Tibial nerve (tissue), 4 donors: Measurements from ENCODE around the gene NEGR1. TPM values are rescaled to one million over a fixed set of nuclear protein-coding genes. Genes with fewer than 3 reads are reported as not detected.

Source experiments
- DNase-seq, 2 donors: peaks; one replicate each; pipeline ENCODE4 v3.0.0-alpha.2; 2019; ENCODE audit warnings: low spot score in 2 of 2
- H3K27ac ChIP-seq, 4 donors: fragments of 200-600 bp; sonication (generic) in 3 of 4; one replicate each; pipeline ENCODE4 v1.5.1; 2017 to 2019; ENCODE audit warnings: mild to moderate bottlenecking in 1 of 4
- H3K27me3 ChIP-seq, 2 donors: fragments of 200-600 bp; sonication (generic) in 1 of 2; one replicate each; pipeline versions ENCODE4 v1.5.1 to v1.6.0; 2017 to 2019
- H3K36me3 ChIP-seq, 3 donors: fragments of 200-600 bp; sonication (generic); one replicate each; pipeline ENCODE4 v1.5.1; 2018 to 2019
- H3K4me1 ChIP-seq, 4 donors: fragments of 200-600 bp; sonication (generic) in 3 of 4; one replicate each; pipeline ENCODE4 v1.5.1; 2017 to 2019
- H3K4me3 ChIP-seq, 4 donors: fragments of 200-600 bp; sonication (generic) in 3 of 4; one replicate each; pipeline ENCODE4 v1.5.1; 2017 to 2019; ENCODE audit warnings: mild to moderate bottlenecking in 1 of 4, moderate library complexity in 1 of 4
- H3K9me3 ChIP-seq, 4 donors: fragments of 200-600 bp; sonication (generic) in 3 of 4; one replicate each; pipeline ENCODE4 v1.5.1; 2017 to 2019
- EP300 ChIP-seq, 2 donors: sonication (generic); formaldehyde crosslinking; IDR thresholded peaks; one replicate each; pipeline ENCODE4 v1.6.1; 2017; ENCODE audit warnings: antibody characterized with exemption in 2 of 2, mild to moderate bottlenecking in 1 of 2
- POLR2A ChIP-seq, 2 donors: fragments of 450-650 bp; IDR thresholded peaks; one replicate each; pipeline ENCODE4 v1.6.1; 2017; ENCODE audit warnings: antibody characterized with exemption in 2 of 2, mild to moderate bottlenecking in 2 of 2, moderate library complexity in 2 of 2
- WGBS, 2 donors: methylation state at CpG; one replicate each; pipeline ENCODE4 v1.1.5; 2018; 5-methylcytosine and 5-hydroxymethylcytosine counted together
- total RNA-seq, 4 donors: library from RNA; depleted of rRNA; stranded (reverse); fragments of >200 nt; gene quantifications; one replicate each; pipeline ENCODE4 v1.1.0, GENCODE V29; 2016
- TF ChIP-seq, protein P1 (sequence below), 5 experiments: fragments of 200-600 bp in 3 of 5; fragments of 450-650 bp in 2 of 5; sonication (generic) in 3 of 5; IDR thresholded peaks; one replicate each; pipeline ENCODE4 v1.5.1; 2016 to 2019; ENCODE audit warnings: antibody characterized with exemption in 5 of 5, mild to moderate bottlenecking in 3 of 5, moderate library complexity in 2 of 5

Gene NEGR1
- total RNA-seq, 4 donors from 2014 or later = 46.0 to 58.2 (median 52.4) TPM

GRCh38 chr1:71572038-71572437 is 710.3 kb downstream of the NEGR1 start:
- WGBS, 2 donors = 39 to 51% methylated on average over 3 of the region's 3 CpGs
- Histone ChIP-seq H3K4me1 (no peaks in the 10 kb centered on the region), H3K4me3 (no peak overlapping the region), H3K27me3 (no peaks in the 10 kb centered on the region), H3K9me3 (no peaks in the 10 kb centered on the region), H3K36me3 (no peaks in the 10 kb centered on the region), H3K27ac (peak overlapping the region in 1 of 4 donors; percentile 58)
- peak in 1 of 2 donors; percentile 14 for TF ChIP-seq EP300 (IDR thresholded peaks at IDR 0.05)
- TF ChIP-seq, protein P1, sequence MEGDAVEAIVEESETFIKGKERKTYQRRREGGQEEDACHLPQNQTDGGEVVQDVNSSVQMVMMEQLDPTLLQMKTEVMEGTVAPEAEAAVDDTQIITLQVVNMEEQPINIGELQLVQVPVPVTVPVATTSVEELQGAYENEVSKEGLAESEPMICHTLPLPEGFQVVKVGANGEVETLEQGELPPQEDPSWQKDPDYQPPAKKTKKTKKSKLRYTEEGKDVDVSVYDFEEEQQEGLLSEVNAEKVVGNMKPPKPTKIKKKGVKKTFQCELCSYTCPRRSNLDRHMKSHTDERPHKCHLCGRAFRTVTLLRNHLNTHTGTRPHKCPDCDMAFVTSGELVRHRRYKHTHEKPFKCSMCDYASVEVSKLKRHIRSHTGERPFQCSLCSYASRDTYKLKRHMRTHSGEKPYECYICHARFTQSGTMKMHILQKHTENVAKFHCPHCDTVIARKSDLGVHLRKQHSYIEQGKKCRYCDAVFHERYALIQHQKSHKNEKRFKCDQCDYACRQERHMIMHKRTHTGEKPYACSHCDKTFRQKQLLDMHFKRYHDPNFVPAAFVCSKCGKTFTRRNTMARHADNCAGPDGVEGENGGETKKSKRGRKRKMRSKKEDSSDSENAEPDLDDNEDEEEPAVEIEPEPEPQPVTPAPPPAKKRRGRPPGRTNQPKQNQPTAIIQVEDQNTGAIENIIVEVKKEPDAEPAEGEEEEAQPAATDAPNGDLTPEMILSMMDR (IDR thresholded peaks at IDR 0.05) = no peak
- no peak for DNase-seq

DNA sequence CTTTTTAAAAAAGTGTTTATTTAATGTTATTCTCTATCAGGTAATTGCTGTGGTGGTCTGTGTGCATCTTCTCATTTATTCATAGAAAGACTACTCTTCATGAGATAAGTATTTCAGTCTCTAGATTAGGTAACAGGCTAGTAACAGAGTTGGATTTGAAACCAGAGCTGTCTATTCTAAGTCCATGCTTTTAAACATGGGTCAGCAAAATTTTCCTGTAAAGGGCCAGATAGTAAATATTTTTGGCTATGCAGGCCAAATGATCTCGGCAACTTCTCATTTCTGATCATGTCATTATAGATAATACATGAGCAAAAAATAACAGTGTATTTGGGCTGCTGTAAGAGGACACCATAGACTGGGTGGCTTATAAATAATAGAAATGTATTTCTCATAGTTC is 715.9 kb downstream of the NEGR1 start:
- TF ChIP-seq EP300 (IDR thresholded peaks at IDR 0.05) (no peak), POLR2A (IDR thresholded peaks at IDR 0.05) (no peak)
- TF ChIP-seq, protein P1 (IDR thresholded peaks at IDR 0.05) = no peak
- Histone ChIP-seq H3K9me3 (no peaks in the 10 kb centered on the region), H3K27ac (no peak overlapping the region), H3K27me3 (no peaks in the 10 kb centered on the region), H3K4me1 (peaks cover 0 to 7% (median 0%) of the 10 kb centered on the region in 4 donors), H3K36me3 (no peaks in the 10 kb centered on the region), H3K4me3 (no peak overlapping the region)
- no peak for DNase-seq
- WGBS, 2 donors = 82 to 86% methylated on average over 1 of the region's 1 CpG

DNA sequence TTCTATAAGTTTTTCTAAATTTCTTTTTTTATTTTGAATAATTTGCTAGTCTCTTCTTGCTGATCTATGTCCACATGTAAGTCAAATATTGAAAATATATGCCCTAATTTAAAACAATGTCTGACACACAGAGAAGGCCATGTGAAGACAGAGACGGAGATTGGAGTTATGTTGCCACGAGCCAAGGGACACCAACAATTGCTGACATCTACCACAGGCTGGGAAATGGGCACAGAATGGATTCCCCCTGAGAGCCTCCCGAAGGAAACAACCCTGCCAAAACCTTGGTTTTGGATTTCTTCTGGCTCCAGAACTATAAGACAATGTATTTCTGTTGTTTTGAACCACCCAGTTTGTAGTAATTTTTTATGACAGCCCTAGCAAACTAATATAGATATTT is 716.5 kb downstream of the NEGR1 start:
- 55 to 71% methylated on average over 3 of the region's 3 CpGs for WGBS, 2 donors
- H3K4me3 ChIP-seq = no peak overlapping the region
- no peaks in the 10 kb centered on the region for H3K9me3 ChIP-seq
- no peaks in the 10 kb centered on the region for H3K36me3 ChIP-seq
- TF ChIP-seq EP300 (IDR thresholded peaks at IDR 0.05) (no peak), POLR2A (IDR thresholded peaks at IDR 0.05) (no peak)
- TF ChIP-seq, protein P1 (IDR thresholded peaks at IDR 0.05) = no peak
- peaks cover 0 to 9% (median 0%) of the 10 kb centered on the region in 4 donors for H3K4me1 ChIP-seq
- no peak for DNase-seq
- no peaks in the 10 kb centered on the region for H3K27me3 ChIP-seq
- no peak overlapping the region for H3K27ac ChIP-seq

DNA sequence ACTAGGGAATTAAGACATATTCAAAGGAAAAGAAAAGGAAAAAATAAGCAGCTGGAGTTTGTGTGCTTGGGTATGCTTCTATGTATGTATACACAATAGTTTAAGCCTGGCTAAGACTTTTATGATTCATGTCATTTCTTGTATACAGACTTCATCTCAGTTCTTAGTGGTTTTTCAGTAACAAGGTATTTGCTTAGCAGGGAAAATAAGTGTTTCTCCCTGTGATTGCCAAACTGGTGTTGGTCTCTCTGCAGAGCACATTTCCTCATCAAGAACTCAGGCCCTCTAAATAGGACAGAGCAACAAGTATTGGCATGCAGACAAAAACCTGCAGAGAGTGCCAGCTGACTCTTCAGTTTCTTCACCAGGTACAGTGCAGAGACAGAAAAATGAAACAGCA is 717.1 kb downstream of the NEGR1 start:
- DNase-seq = no peak
- H3K4me1 ChIP-seq = peaks cover 0 to 9% (median 0%) of the 10 kb centered on the region in 4 donors
- H3K4me3 ChIP-seq = no peak overlapping the region
- H3K9me3 ChIP-seq = no peaks in the 10 kb centered on the region
- TF ChIP-seq EP300 (IDR thresholded peaks at IDR 0.05) (no peak), POLR2A (IDR thresholded peaks at IDR 0.05) (no peak)
- TF ChIP-seq, protein P1 (IDR thresholded peaks at IDR 0.05) = no peak
- no peaks in the 10 kb centered on the region for H3K36me3 ChIP-seq
- no peak overlapping the region for H3K27ac ChIP-seq
- no peaks in the 10 kb centered on the region for H3K27me3 ChIP-seq

DNA sequence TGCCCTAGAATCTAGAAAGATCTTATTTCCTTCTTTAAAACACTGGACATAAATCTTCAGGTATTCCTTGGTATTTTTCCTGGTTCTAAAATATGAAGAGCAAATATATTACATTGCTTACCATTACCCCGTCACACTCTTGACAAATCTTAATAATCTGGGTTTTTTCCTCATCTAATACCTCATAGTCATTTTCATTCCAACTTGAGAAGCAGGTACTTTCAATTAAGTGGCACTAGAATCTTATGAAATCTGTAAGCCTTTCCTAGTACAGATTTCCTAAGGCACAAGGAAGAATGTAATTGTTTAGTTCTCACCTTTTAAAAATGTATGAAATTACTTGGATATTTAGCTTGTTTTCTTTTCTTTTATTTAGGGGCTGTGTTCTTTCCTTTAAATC is 720.0 kb downstream of the NEGR1 start:
- DNase-seq = no peak
- TF ChIP-seq, protein P1 (IDR thresholded peaks at IDR 0.05) = no peak
- TF ChIP-seq POLR2A (IDR thresholded peaks at IDR 0.05) = no peak
- no peak for TF ChIP-seq EP300 (IDR thresholded peaks at IDR 0.05)
- Histone ChIP-seq H3K9me3 (no peaks in the 10 kb centered on the region), H3K4me3 (no peak overlapping the region), H3K36me3 (no peaks in the 10 kb centered on the region), H3K27ac (no peak overlapping the region), H3K4me1 (peaks cover 0 to 9% (median 0%) of the 10 kb centered on the region in 4 donors), H3K27me3 (no peaks in the 10 kb centered on the region)
- 50 to 69% methylated on average over 1 of the region's 1 CpG for WGBS, 2 donors
